Measurements from ENCODE around the gene SMIM41.

Gene SMIM41

DNA sequence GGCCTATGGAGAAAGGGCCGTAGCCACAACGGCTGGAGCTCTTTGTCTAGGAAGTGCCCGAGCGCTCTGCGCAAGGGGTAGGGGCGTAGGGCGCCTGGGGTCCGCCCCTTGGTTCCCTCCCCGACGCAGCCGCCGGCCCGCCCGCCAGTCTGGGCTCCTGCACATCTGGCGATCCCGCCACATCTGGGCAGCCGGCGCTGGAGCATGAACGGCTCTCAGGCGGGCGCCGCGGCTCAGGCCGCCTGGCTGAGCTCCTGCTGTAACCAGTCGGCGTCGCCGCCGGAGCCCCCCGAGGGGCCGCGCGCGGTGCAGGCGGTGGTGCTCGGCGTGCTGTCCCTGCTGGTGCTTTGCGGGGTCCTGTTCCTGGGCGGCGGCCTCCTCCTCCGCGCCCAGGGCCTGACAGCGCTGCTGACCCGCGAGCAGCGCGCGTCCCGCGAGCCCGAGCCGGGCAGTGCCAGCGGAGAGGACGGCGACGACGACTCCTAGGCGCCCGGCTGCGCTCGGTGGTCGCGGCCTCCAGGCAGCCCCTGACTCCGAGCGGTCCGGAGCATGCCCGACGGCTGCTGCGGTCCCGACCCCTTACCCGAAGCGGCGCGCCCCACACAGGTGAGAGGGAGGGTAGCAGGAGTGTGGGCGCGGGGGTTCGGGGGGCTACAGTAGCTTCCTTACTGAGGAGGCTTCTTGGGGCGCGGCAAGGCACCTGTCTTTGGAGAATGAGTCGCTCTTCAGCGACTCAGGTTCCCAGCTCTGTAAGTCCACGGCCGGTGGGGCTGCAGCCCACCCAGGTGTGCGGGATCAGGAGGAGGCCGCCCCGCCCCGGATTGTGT, at the start of gene SMIM41:
TSS of gene SMIM41 (plus strand) at position 129 of the 827 bp plus-strand sequence. CDS start at position 205, 76 bp downstream.
- DNase-seq: no peak

- DNase-seq: peak; percentile 36
These were observed 47.1 kb upstream of the SMIM41 start for GRCh38 chr12:52032446-52032803.

DNA sequence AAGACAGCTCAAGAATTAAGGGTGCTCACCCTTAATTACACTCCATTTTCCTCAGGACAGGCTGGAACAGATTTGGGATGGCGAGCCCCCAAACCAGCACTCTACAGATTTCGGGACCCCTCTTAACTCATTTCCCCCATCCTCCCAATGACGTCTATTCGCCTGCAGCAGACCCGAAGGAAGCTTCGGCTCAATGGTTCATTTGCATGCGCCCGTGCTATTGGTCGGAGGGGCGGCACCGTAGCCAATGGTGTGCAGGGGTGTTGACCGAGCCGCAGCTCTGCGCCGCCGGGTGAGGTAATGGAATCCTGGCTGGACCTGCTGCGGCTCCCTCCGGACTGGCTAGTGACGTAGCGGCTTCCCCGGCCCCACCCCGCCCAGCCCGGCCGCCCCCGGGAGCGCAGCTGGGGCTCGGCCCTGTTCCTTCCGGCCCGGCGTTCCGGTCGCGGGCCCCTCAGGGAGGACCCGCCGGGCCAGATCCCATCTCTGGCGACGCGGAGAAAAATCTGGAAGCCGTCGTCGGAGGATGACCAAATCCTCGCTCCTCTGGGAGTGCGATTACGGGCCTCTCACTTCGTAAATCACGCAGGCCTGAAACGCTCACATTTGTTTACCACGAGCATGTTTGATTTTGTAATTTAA, 46.6 kb upstream of the SMIM41 start:
- peak; percentile 87 for DNase-seq

DNA sequence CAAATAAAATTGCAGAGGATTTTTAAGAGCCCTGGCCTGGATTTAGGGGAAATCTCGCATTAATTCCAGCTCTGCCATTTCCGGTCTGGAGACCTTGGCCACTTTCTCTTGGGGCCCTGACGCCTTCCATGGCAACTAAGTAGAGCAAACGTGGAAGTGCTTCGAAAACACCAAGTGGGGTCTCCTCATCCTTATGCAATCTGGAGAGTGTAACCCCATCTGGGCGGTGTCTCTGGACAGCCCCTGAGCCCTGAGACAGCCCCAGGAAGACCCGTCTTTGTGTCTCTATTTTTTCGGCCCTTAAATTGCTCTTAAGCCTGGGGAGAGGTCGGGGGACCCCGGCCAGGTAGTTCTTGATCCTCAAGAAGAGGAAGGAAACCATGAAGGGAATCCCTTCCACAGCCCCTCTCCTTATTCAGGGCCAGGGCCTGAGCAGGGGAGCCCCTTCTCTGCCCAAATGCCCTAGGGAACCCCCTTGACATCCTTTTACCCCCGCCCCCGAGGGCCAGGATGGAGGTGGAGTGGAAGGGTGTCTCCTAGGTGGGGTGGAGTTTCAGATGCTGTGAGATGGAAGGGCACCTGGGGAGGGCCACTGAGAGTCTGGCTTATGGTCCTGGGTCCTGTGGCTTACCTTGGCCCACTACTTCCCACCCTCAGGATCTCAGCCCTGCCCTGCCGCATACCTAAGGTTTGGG, 45.9 kb upstream of the SMIM41 start:
- no peak for DNase-seq

GRCh38 chr12:52035190-52035589, 44.3 kb upstream of the SMIM41 start:
- DNase-seq: no peak

DNA sequence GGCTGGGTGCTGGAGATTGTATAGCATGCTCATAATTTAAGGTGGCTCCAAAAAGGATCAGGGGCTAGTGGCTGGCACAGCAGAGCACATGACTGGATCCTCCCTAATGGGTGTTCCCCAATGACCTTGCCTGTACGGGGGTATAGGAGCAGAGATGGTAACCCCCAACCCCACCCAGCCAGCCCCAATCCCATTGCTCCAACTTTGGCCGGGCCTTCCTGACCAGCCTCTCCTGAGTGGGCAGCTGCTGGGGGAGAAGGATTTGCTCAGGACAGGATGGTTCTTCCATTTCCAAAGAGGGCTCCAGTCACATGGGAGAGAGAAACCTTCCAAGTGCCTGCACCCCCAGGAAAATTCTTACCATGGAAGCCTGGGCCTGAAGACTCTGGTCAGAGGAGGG, 43.6 kb upstream of the SMIM41 start:
- no peak for DNase-seq

DNA sequence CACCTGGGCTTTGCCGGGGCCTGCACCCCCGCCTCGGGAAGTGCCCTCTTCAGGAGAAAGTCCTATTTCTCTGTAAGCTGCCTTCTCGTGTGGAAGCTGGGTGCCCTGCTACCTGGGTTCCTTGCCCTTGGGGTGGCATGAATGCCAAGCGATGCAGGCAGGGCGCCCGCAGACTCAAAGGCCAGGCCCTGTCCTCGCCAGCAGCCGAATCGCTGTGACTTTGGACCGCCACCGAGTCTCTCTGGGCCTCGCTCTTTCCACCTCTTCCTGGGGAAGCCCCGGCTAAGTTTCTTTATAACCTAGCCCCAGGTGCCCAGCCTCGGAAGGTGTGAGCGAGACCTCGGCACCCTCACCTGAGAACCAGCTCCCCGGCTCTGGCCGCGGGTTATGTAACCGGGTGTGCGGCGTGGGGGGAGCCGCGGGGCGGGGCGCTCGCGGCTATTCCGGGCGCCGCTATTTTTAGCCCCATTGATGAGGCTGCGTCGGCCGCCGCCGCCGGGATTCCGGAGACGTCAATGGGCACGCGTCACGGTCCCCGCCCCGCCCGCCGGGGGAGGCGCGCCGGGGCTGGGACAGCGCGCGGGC, 42.8 kb upstream of the SMIM41 start:
- no peak for DNase-seq

- DNase-seq: no peak
These were observed 42.1 kb upstream of the SMIM41 start for GRCh38 chr12:52037248-52037861.

DNA sequence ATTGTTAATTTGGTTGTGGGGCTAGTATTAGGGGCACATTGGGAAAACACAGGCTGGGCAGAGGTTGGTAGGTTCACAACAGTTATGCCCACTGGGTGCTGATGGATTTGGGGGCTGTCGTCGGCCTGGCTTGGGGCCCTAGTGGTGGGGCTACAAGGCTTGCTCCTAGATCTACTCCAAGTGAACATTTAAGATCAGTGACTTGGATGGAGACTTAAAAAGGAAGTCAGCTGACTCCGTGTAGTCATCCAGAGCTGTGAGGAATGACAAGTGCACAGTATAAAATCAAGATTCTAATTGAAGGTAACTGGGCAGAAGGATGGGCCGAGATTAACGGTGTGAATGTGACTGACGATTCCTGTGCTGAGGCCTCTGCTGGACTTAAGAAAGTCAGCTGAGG, 41.1 kb upstream of the SMIM41 start:
- no peak for DNase-seq

GRCh38 chr12:52041035-52041434, 38.5 kb upstream of the SMIM41 start:
- DNase-seq: no peak

- no peak for DNase-seq
These were observed 37.8 kb upstream of the SMIM41 start for GRCh38 chr12:52041695-52042123.

- DNase-seq: peak; percentile 62
These were observed 36.7 kb upstream of the SMIM41 start for GRCh38 chr12:52042706-52043385.

DNA sequence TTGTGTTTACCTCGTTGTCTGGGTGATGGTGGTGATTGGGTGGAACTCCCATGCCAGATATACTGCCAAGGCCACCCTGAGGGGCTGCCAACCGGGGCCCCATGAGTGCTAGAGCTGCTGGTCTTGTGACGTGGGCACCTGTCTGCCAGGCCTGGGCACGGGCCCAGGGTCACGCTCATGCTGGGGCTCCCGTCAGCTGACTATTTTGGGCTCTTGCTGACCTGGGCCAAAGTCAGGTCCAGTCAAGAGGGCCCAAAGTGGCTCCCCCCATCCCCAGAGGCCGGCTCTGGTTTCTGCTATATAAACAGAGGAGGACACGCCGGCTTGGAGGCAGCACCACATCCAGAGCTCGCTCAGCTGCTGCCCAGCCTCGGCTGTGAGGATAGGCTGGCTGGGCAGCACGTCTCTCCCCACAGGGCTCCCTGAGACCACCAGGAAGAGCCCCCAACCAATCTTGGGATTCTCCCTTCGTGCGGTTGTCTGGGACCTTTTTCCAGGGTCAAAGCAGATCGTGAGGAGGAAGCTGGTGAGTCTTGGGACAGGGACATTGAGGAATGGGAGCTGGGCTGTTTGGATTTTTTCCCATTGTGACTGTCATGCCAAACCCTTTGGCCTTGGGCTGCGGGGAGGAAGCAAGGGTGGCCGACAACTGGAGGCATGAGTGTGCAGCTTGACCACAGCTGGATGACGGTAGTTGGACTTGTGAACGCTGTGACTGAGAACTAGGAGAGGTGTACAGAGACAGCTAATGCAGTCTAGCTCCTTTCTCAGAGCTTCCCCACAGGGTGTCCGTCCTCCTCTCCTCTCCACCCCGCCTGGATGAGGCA, 35.9 kb upstream of the SMIM41 start:
- DNase-seq: no peak

DNA sequence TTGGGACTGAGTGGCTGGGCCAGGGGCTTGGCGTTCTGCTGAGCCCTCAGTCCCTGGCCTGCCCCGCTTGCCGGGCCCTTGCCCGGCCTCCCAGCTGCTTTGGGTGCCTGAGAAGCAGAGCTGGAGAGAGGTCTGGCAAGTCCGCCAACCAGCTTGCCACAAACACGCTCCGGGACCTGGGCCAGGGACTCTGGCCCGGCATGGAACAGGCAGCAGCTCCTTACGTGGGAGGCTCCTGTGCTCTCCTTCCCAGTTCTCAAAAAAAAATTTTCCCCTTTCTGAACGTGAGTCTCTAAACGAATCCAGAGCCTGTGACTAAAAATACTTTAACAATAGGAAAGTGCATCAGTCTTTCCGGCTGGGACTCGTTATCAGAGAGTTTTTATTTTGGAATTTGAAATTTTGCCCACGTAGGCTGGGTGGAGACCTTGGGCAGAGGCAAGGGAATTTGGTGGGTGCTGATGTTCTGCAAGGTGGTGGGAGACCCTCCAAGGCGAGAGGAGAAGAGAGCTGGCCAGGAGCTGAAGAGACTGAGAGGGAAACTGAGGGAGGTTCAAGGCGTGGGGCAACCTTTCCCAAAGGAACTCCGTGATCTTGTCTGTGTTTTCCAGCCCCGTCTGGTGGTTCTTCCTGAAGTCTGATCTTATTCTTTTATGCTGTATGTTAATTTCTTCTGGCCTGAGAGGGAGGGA, 35.1 kb upstream of the SMIM41 start:
- DNase-seq: no peak

DNA sequence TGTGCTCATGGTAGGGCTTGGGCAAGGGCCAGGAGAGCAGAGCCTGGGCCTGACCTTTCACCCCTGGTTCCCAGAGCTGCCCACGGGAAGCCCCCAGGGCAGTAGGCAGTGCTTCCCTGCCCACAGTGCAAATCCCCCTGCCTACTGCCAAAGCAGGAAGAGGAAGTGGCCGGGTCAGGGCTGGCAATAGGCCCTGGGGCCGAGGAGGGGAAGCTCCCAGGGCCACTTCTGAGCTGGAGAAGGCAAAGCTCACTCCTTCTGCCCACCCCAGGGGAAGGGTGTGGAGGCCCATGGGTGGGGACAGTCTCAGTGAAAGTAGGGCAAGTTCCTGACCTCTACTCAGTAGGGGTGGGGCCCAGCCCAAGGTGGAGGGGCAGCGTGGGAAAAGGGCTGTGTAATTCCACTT, 33.7 kb upstream of the SMIM41 start:
- no peak for DNase-seq

DNA sequence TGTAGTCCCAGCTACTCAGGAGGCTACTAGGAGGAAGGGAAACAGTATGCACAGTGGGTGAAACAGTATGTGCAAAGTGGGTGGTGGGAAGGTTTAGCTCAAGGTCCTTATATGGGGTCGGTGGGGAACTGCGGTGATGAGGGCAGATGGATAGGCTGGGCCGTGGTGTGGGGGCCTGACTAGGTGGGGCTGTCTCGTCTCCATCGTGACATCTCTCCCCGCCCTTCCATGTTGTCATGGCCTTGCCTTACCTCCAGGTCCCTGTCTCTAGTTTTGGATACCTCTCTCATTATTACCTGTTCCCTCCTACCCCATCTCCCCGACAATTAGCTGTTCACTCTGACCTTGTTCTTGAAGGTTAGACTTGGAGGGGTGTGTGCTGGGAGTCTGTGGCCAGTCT, 32.6 kb upstream of the SMIM41 start:
- no peak for DNase-seq

DNA sequence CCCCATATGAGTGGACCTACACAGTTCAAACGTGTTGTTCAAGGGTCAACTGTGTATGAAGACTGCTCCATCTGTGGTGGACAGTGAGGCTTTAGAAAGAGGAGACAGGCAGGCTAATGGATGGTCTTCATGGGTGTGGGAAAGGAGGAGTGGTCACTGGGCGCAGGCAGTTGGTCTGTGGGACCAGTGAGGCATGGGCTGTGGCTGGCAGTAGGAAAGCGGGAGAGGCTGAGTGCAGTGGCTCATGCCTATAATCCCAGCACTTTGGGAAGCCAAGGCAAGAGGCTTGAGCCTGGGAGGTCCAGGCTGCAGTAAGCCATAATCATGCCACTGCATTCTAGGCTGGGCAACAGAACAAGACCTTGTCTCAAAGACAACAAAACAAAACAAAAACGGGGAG, 30.2 kb upstream of the SMIM41 start:
- DNase-seq: no peak

- no peak for DNase-seq
These were observed 29.8 kb upstream of the SMIM41 start for GRCh38 chr12:52049688-52050087.

GRCh38 chr12:52050116-52050757, 29.3 kb upstream of the SMIM41 start:
- no peak for DNase-seq
